ENCODE results near the gene SLC25A1. TPM values are rescaled to one million over a fixed set of nuclear protein-coding genes. Genes with fewer than 3 reads are reported as not detected.

SLC25A1 gene
- total RNA-seq, 2 donors from 2014 or later, result 111 to 119 TPM

GRCh38 chr22:19138217-19139000, 40.1 kb downstream of the SLC25A1 start:
- TF ChIP-seq, protein P1, sequence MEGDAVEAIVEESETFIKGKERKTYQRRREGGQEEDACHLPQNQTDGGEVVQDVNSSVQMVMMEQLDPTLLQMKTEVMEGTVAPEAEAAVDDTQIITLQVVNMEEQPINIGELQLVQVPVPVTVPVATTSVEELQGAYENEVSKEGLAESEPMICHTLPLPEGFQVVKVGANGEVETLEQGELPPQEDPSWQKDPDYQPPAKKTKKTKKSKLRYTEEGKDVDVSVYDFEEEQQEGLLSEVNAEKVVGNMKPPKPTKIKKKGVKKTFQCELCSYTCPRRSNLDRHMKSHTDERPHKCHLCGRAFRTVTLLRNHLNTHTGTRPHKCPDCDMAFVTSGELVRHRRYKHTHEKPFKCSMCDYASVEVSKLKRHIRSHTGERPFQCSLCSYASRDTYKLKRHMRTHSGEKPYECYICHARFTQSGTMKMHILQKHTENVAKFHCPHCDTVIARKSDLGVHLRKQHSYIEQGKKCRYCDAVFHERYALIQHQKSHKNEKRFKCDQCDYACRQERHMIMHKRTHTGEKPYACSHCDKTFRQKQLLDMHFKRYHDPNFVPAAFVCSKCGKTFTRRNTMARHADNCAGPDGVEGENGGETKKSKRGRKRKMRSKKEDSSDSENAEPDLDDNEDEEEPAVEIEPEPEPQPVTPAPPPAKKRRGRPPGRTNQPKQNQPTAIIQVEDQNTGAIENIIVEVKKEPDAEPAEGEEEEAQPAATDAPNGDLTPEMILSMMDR (conservative IDR thresholded peaks at IDR 0.05), result no peak
- no peak overlapping the region for H3K9ac ChIP-seq (ENCODE audit: extremely low read depth, low read length, poor library complexity, severe bottlenecking)
- no peaks in the 10 kb centered on the region for H3K9me3 ChIP-seq (ENCODE audit: control insufficient read depth, low read length)
- DNase-seq, result no peak
- H3K4me1 Mint-ChIP-seq, result no peaks in the 10 kb centered on the region
- no peaks in the 10 kb centered on the region for H3K9me3 Mint-ChIP-seq
- H3K4me3 ChIP-seq (ENCODE audit: low read length), result no peak overlapping the region
- no peak overlapping the region for H3K27ac Mint-ChIP-seq
- peaks cover 54% of the 10 kb centered on the region for H3K36me3 Mint-ChIP-seq (ENCODE audit: low read depth)
- H3K27me3 Mint-ChIP-seq (ENCODE audit: insufficient read depth), result no peaks in the 10 kb centered on the region
- no peak overlapping the region for H3K27ac ChIP-seq (ENCODE audit: low read depth, low read length)
- H3K36me3 ChIP-seq (ENCODE audit: control insufficient read depth, insufficient read depth, low read length), result peaks cover 69% of the 10 kb centered on the region
- no peak overlapping the region for H3K4me3 Mint-ChIP-seq
- no peaks in the 10 kb centered on the region for H3K4me1 ChIP-seq (ENCODE audit: control insufficient read depth, insufficient read depth, low read length)
- H3K27me3 ChIP-seq (ENCODE audit: control insufficient read depth, insufficient read depth, low read length, poor library complexity, severe bottlenecking), result no peaks in the 10 kb centered on the region
- WGBS, 2 experiments (ENCODE audit: insufficient coverage in 1 of 2, insufficient read length in 1 of 2), result 89 to 91% methylated on average over 8 to 15 of the region's 15 CpGs

DNA sequence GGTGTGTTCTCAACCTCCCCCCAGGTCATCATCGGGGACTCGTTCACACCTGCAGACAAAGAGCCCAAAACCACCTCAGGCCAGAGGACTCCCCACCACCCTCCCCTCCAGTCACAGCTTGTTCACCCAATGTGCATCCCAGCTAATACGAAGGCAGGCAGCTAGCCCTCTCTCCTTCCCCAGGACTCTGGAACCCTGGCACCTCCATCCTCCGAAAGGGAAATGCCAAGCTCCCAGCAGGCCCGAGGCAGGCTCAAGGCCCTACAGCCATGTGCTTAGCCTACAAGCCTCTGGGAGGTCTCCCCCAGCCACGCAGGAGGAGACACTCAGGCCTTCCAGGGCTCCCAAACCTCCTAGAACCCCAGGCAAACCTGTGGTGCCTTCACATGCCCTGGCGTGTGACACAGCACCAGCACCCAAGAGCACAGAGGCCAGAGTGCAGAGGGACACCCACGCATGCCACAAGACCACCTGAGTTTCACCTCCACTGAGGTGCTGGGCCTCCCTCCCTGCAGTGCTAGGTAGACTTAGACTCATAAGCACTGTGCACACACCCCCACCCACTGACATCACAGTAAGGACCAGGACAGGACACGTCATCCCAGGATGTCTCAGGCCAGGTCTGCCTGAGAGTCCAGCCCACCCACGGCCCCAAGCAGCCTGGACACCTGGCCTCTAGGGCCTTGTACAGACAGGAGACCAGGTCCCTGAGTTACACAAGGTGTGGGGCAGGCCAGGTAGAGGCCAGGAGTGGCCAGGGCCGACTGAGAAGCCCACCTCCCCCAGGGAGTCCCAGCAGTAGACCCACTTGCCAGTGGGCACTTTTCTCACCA, 40.9 kb downstream of the SLC25A1 start:
- Mint-ChIP-seq H3K27me3 (ENCODE audit: insufficient read depth) (no peaks in the 10 kb centered on the region), H3K4me3 (no peak overlapping the region), H3K36me3 (ENCODE audit: low read depth) (peaks cover 52% of the 10 kb centered on the region), H3K9me3 (no peaks in the 10 kb centered on the region), H3K27ac (no peak overlapping the region), H3K4me1 (no peaks in the 10 kb centered on the region)
- Histone ChIP-seq H3K27me3 (ENCODE audit: control insufficient read depth, insufficient read depth, low read length, poor library complexity, severe bottlenecking) (no peaks in the 10 kb centered on the region), H3K9me3 (ENCODE audit: control insufficient read depth, low read length) (no peaks in the 10 kb centered on the region), H3K4me1 (ENCODE audit: control insufficient read depth, insufficient read depth, low read length) (no peaks in the 10 kb centered on the region), H3K27ac (ENCODE audit: low read depth, low read length) (no peak overlapping the region), H3K9ac (ENCODE audit: extremely low read depth, low read length, poor library complexity, severe bottlenecking) (no peak overlapping the region), H3K36me3 (ENCODE audit: control insufficient read depth, insufficient read depth, low read length) (peaks cover 69% of the 10 kb centered on the region), H3K4me3 (ENCODE audit: low read length) (no peak overlapping the region)
- TF ChIP-seq, protein P1 (conservative IDR thresholded peaks at IDR 0.05), result no peak
- DNase-seq, result no peak
- 92% methylated on average over 6 to 11 of the region's 11 CpGs for WGBS, 2 experiments (ENCODE audit: insufficient coverage in 1 of 2, insufficient read length in 1 of 2)

- H3K4me3 ChIP-seq (ENCODE audit: low read length), result no peak overlapping the region
- peaks cover 62% of the 10 kb centered on the region for H3K36me3 ChIP-seq (ENCODE audit: control insufficient read depth, insufficient read depth, low read length)
- H3K4me1 Mint-ChIP-seq, result no peaks in the 10 kb centered on the region
- DNase-seq, result no peak
- peaks cover 55% of the 10 kb centered on the region for H3K36me3 Mint-ChIP-seq (ENCODE audit: low read depth)
- H3K27ac ChIP-seq (ENCODE audit: low read depth, low read length), result no peak overlapping the region
- no peaks in the 10 kb centered on the region for H3K27me3 Mint-ChIP-seq (ENCODE audit: insufficient read depth)
- no peaks in the 10 kb centered on the region for H3K27me3 ChIP-seq (ENCODE audit: control insufficient read depth, insufficient read depth, low read length, poor library complexity, severe bottlenecking)
- no peaks in the 10 kb centered on the region for H3K9me3 Mint-ChIP-seq
- 92 to 98% methylated on average over 8 to 10 of the region's 10 CpGs for WGBS, 2 experiments (ENCODE audit: insufficient coverage in 1 of 2, insufficient read length in 1 of 2)
- TF ChIP-seq, protein P1 (conservative IDR thresholded peaks at IDR 0.05), result no peak
- H3K9me3 ChIP-seq (ENCODE audit: control insufficient read depth, low read length), result no peaks in the 10 kb centered on the region
- H3K4me1 ChIP-seq (ENCODE audit: control insufficient read depth, insufficient read depth, low read length), result no peaks in the 10 kb centered on the region
- no peak overlapping the region for H3K27ac Mint-ChIP-seq
- no peak overlapping the region for H3K4me3 Mint-ChIP-seq
- no peak overlapping the region for H3K9ac ChIP-seq (ENCODE audit: extremely low read depth, low read length, poor library complexity, severe bottlenecking)
Observed at GRCh38 chr22:19136915-19137314, 41.6 kb downstream of the SLC25A1 start.
